Keratinocyte (primary cell): Measurements from ENCODE around the gene PDCD5.

Experiments
- EZH2 ChIP-seq: IDR thresholded peaks from one replicate; pipeline ENCODE4 v1.6.1; 2012; ENCODE audit warnings: inconsistent platforms, mild to moderate bottlenecking, low read length, moderate library complexity
- TF ChIP-seq, protein P1 (sequence below), 3 experiments: IDR thresholded peaks in 1 of 3; conservative IDR thresholded peaks in 1 of 3; optimal IDR thresholded peaks in 1 of 3; 2 replicates in 2 of 3; 3 replicates in 1 of 3; pipeline versions ENCODE3 to v1.5.1; 2011; ENCODE audit warnings: low read length in 3 of 3, mild to moderate bottlenecking in 3 of 3, moderate library complexity in 2 of 3, control low read depth in 1 of 3, inconsistent platforms in 1 of 3; ENCODE audit not compliant: insufficient read depth in 2 of 3; ENCODE audit errors: extremely low read depth in 1 of 3

DNA sequence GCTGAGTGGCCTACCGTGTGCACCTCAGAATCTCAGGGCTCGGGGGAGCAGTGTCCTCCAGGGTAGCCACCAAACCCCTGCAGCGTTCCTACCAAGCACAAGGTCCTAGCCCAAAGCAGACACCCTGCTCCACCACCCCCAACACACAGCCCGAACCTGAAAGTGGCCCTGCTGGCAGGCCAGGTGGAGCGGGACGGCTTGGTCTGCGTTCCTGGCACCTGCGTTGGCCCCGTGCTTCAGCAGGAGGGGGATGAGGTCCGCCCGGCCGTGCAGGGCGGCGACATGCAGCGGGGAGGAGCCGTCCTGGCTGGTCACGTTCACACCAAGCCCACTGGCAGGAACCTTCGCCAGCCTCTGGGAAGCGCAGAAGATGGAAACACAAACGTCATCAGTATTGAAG is 26.5 kb downstream of the PDCD5 start:
- TF ChIP-seq, protein P1, sequence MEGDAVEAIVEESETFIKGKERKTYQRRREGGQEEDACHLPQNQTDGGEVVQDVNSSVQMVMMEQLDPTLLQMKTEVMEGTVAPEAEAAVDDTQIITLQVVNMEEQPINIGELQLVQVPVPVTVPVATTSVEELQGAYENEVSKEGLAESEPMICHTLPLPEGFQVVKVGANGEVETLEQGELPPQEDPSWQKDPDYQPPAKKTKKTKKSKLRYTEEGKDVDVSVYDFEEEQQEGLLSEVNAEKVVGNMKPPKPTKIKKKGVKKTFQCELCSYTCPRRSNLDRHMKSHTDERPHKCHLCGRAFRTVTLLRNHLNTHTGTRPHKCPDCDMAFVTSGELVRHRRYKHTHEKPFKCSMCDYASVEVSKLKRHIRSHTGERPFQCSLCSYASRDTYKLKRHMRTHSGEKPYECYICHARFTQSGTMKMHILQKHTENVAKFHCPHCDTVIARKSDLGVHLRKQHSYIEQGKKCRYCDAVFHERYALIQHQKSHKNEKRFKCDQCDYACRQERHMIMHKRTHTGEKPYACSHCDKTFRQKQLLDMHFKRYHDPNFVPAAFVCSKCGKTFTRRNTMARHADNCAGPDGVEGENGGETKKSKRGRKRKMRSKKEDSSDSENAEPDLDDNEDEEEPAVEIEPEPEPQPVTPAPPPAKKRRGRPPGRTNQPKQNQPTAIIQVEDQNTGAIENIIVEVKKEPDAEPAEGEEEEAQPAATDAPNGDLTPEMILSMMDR (optimal IDR thresholded peaks at IDR 0.05 in 1 of 3, IDR thresholded peaks at IDR 0.05 in 1 of 3, conservative IDR thresholded peaks at IDR 0.05 in 1 of 3; ENCODE audit: extremely low read depth in 1 of 3, insufficient read depth in 2 of 3, low read length in 3 of 3), result no peak
- no peak for TF ChIP-seq EZH2
